Esophagus squamous epithelium (tissue), 4 donors: Measurements from ENCODE around the gene SMAD5.

Experiments
- CTCF ChIP-seq, 6 experiments: fragments of 450-650 bp in 4 of 6; fragments of 200-600 bp in 2 of 6; sonication (generic) in 2 of 6; IDR thresholded peaks; one replicate each; pipeline ENCODE4 v1.5.1; 2016 to 2019; ENCODE audit warnings: antibody characterized with exemption in 6 of 6, mild to moderate bottlenecking in 4 of 6, moderate library complexity in 4 of 6
- POLR2A ChIP-seq, 4 donors: fragments of 450-650 bp; IDR thresholded peaks; one replicate each; pipeline ENCODE4 v1.6.1; 2017; ENCODE audit warnings: antibody characterized with exemption in 4 of 4, mild to moderate bottlenecking in 4 of 4, moderate library complexity in 3 of 4

GRCh38 chr5:136133222-136133921, 727 bp downstream of the SMAD5 start:
- TF ChIP-seq CTCF (IDR thresholded peaks at IDR 0.05), result no peak
- no peak for TF ChIP-seq POLR2A (IDR thresholded peaks at IDR 0.05)
